K562 (cell line): ENCODE results near the gene C17orf50. TPM values are rescaled to one million over a fixed set of nuclear protein-coding genes. Genes with fewer than 3 reads are reported as not detected.
A peak's percentile ranks its signal among the peaks of the same experiment; 100 is the strongest.

Source experiments
- BACH1 ChIP-seq: fragments of 200-800 bp; sonication (Bioruptor generic); IDR thresholded peaks from 2 replicates; pipeline ENCODE4 v1.6.1; 2016; ENCODE audit warnings: missing genetic modification characterization, missing compliant biosample characterization
- CEBPZ ChIP-seq: fragments of 150-350 bp; IDR thresholded peaks from 2 replicates; pipeline ENCODE4 v1.6.1; 2014; ENCODE audit warnings: low read depth, mild to moderate bottlenecking, low read length, borderline replicate concordance
- HNRNPL ChIP-seq: fragments of 200-400 bp; formaldehyde crosslinking; IDR thresholded peaks from 2 replicates; pipeline ENCODE4 v1.6.1; 2017; ENCODE audit warnings: low read depth, mild to moderate bottlenecking, low read length
- MYNN ChIP-seq, 2 experiments: sonication (generic); formaldehyde crosslinking in 1 of 2; IDR thresholded peaks; 2 replicates each; pipeline versions ENCODE4 v1.5.0 to v1.6.1; 2016 to 2020; ENCODE audit warnings: antibody characterized with exemption in 1 of 2, missing genetic modification reagents in 1 of 2
- NFE2 ChIP-seq: IDR thresholded peaks from 2 replicates; pipeline ENCODE4 v1.6.1; 2014; ENCODE audit warnings: antibody characterized with exemption, low read depth
- NFRKB ChIP-seq: fragments of 450-650 bp; IDR thresholded peaks from 2 replicates; pipeline ENCODE4 v1.6.1; 2016; ENCODE audit warnings: low read depth
- POU5F1 ChIP-seq: fragments of 150-350 bp; IDR thresholded peaks from 2 replicates; pipeline ENCODE4 v1.6.1; 2014; ENCODE audit warnings: borderline replicate concordance, low read length, low read depth, mild to moderate bottlenecking; ENCODE audit not compliant: partially characterized antibody
- SNIP1 ChIP-seq: fragments of 450-650 bp; IDR thresholded peaks from 2 replicates; pipeline ENCODE4 v1.7.1; 2017; ENCODE audit warnings: low read depth, mild to moderate bottlenecking
- SREBF1 ChIP-seq: fragments of 150-350 bp; IDR thresholded peaks from 2 replicates; pipeline ENCODE4 v1.6.1; 2014; ENCODE audit warnings: antibody characterized with exemption, low read depth, low read length, borderline replicate concordance
- ZNF318 ChIP-seq, 2 experiments: fragments of 450-650 bp; IDR thresholded peaks; 2 replicates each; pipeline ENCODE4 v1.6.1; 2016; ENCODE audit warnings: mild to moderate bottlenecking in 2 of 2, borderline replicate concordance in 1 of 2, low read depth in 1 of 2, moderate library complexity in 1 of 2
- ZNF764 ChIP-seq: fragments of 250-450 bp; sonication (Bioruptor Pico); IDR thresholded peaks from 2 replicates; pipeline ENCODE4 v1.4.0; 2020; ENCODE audit warnings: low read depth, mild to moderate bottlenecking, moderate library complexity
- polyA plus RNA-seq, 8 experiments: library from polyadenylated mRNA; depleted of rRNA in 4 of 8; stranded (reverse) in 5 of 8; unstranded in 3 of 8; fragments of >200 nt; fragmentation: Nextera tagmentation in 2 of 8; fragmentation: Illumina TruSeq in 1 of 8; extraction: Ambion mirVana in 2 of 8; extraction: Trizol in 1 of 8; gene quantifications; 2 replicates each; pipeline versions ENCODE4 v1.2.1 to v1.2.3, GENCODE V29; 2011 to 2014; ENCODE audit warnings: inconsistent platforms in 1 of 8, missing spikeins in 1 of 8
- total RNA-seq, 7 experiments: library from RNA; depleted of rRNA in 6 of 7; stranded (reverse); fragments of >200 nt in 6 of 7; fragmentation: Illumina TruSeq in 2 of 7; extraction: Trizol in 2 of 7; gene quantifications; 2 replicates each; pipeline versions ENCODE4 v1.2.1 to v1.2.3, GENCODE V29; 2011 to 2021; ENCODE audit warnings: low replicate concordance in 1 of 7

The C17orf50 gene
- total and polyA plus RNA-seq, 9 of the 15 experiments (the other 6 are each of a cell fraction or from before 2014, with no cell fraction given) = not detected

GRCh38 chr17:35764123-35764991 lies 3.7 kb downstream of the C17orf50 start (continued):
- no peak for TF ChIP-seq ZNF318 (IDR thresholded peaks at IDR 0.05; ENCODE audit: borderline replicate concordance in 1 of 2, low read depth in 1 of 2)
- TF ChIP-seq HNRNPL = peak; percentile 94
- no peak for TF ChIP-seq NFRKB
- no peak; the same call in 1 of the 2 replicates for TF ChIP-seq MYNN (IDR thresholded peaks at IDR 0.05)
- TF ChIP-seq MYNN (CRISPR knock-in tag; IDR thresholded peaks at IDR 0.05) = no peak
- no peak for TF ChIP-seq SREBF1
- TF ChIP-seq POU5F1 = no peak
- TF ChIP-seq NFE2 = no peak
- TF ChIP-seq BACH1 = no peak
- TF ChIP-seq CEBPZ = no peak
- TF ChIP-seq ZNF764 (CRISPR knock-in tag) = no peak
- no peak for TF ChIP-seq SNIP1
